GM12878 (cell line): ENCODE results near the gene CNTD1. TPM values are rescaled to one million over a fixed set of nuclear protein-coding genes. Genes with fewer than 3 reads are reported as not detected.

Source experiments
- ATAC-seq: fragments of 200-7000 bp; cut with Tn5 transposase; 3 replicates; pipeline ENCODE4 v1.9.1; 2020; ENCODE audit warnings: mild to moderate bottlenecking, moderate library complexity
- BruUV-seq: library from RNA; stranded (reverse); fragments of 400-500 nt; replicated peaks from 2 replicates; lab custom pipeline; 2021; lab: Mats Ljungman, UMichigan
- CTCF ChIA-PET: fragments of 300-600 bp; sonication (Branson Sonifier 250); formaldehyde crosslinking; extraction: SDS; loops from one replicate; lab custom pipeline; 2021; ENCODE audit warnings: inconsistent platforms; lab: Yijun Ruan, JAX
- POLR2A ChIA-PET: fragments of 350-600 bp; formaldehyde crosslinking; extraction: SDS; loops from one replicate; lab custom pipeline; 2021; ENCODE audit warnings: inconsistent platforms; lab: Charles Lee
- RAD21 ChIA-PET: fragments of 300-600 bp; sonication (Branson Sonifier 250); formaldehyde crosslinking; loops from one replicate; lab custom pipeline; 2023; ENCODE audit warnings: antibody characterized with exemption; ENCODE audit not compliant: unreplicated experiment; lab: Charles Lee
- SMC1A ChIA-PET: fragments of 300-600 bp; sonication (Branson Sonifier 250); formaldehyde crosslinking; loops from one replicate; lab custom pipeline; 2023; ENCODE audit not compliant: unreplicated experiment, uncharacterized antibody; lab: Charles Lee
- DNase-seq: peaks from one replicate; pipeline ENCODE4 v3.0.0-alpha.2; 2011; ENCODE audit warnings: low read depth, low spot score
- FAIRE-seq: peaks from 3 replicates; lab custom pipeline; 2011; peaks lifted over from hg19 to GRCh38; lab: Jason Lieb, UNC
- H2AFZ ChIP-seq: 2 replicates; pipeline ENCODE4 v1.6.0; 2011; ENCODE audit warnings: low read depth, low read length, control low read depth; ENCODE audit not compliant: control insufficient read depth
- H3K27ac ChIP-seq: 2 replicates; pipeline ENCODE4 v1.5.1; 2011; ENCODE audit warnings: control low read depth; ENCODE audit not compliant: control insufficient read depth, insufficient read depth
- H3K27me3 ChIP-seq, 2 experiments: replicated peaks in 1 of 2; 2 replicates each; pipeline versions ENCODE4 v1.6.0 to v1.6.1; 2011; ENCODE audit warnings: low read length in 1 of 2; ENCODE audit not compliant: control insufficient read depth in 2 of 2, insufficient read depth in 2 of 2
- H3K36me3 ChIP-seq, 2 experiments: 2 replicates each; pipeline ENCODE4 v1.5.1; 2011; ENCODE audit warnings: low read length in 1 of 2; ENCODE audit not compliant: control insufficient read depth in 2 of 2, insufficient read depth in 2 of 2
- H3K4me1 ChIP-seq: 2 replicates; pipeline ENCODE4 v1.6.1; 2011; ENCODE audit warnings: mild to moderate bottlenecking, low read length, moderate library complexity, mixed read lengths; ENCODE audit not compliant: control insufficient read depth, insufficient read depth
- H3K4me2 ChIP-seq: 2 replicates; pipeline ENCODE4 v1.6.0; 2011; ENCODE audit warnings: control low read depth; ENCODE audit not compliant: control insufficient read depth, insufficient read depth
- H3K4me3 ChIP-seq: fragments of 200-600 bp; sonication (generic); 2 replicates; pipeline ENCODE4 v1.5.1; 2016
- H3K79me2 ChIP-seq: 2 replicates; pipeline ENCODE4 v1.6.0; 2011; ENCODE audit warnings: low read length; ENCODE audit not compliant: control insufficient read depth, insufficient read depth
- H3K9ac ChIP-seq: 2 replicates; pipeline ENCODE4 v1.8.0; 2011; ENCODE audit warnings: low read length, control low read depth, mixed read lengths; ENCODE audit not compliant: control insufficient read depth, insufficient read depth
- H3K9me3 ChIP-seq: replicated peaks from 3 replicates; pipeline ENCODE4 v1.5.1; 2011; ENCODE audit warnings: mild to moderate bottlenecking, low read length; ENCODE audit not compliant: control insufficient read depth, insufficient read depth
- H4K20me1 ChIP-seq: 2 replicates; pipeline ENCODE4 v1.6.0; 2011; ENCODE audit not compliant: control insufficient read depth, insufficient read depth
- ASH2L ChIP-seq: fragments of 300-600, 200-600 bp; sonication (generic); IDR thresholded peaks from 2 replicates; pipeline ENCODE4 v1.6.1; 2017; ENCODE audit warnings: low read depth, mild to moderate bottlenecking, borderline replicate concordance
- CHD1 ChIP-seq: IDR thresholded peaks from 2 replicates; pipeline ENCODE4 v1.6.1; 2012; ENCODE audit warnings: low read depth, low read length, improper control_type of control experiment
- GABPA ChIP-seq: IDR thresholded peaks from 2 replicates; pipeline ENCODE4 v1.6.1; 2014; ENCODE audit warnings: antibody characterized with exemption, low read depth, mild to moderate bottlenecking, inconsistent platforms
- SIX5 ChIP-seq: IDR thresholded peaks from 2 replicates; pipeline ENCODE4 v1.6.1; 2011; ENCODE audit warnings: mild to moderate bottlenecking, low read depth, low read length, moderate library complexity; ENCODE audit not compliant: severe bottlenecking
- TAF1 ChIP-seq: IDR thresholded peaks from 2 replicates; pipeline ENCODE4 v1.6.1; 2011; ENCODE audit warnings: mild to moderate bottlenecking, low read depth, low read length, borderline replicate concordance
- TCF12 ChIP-seq: IDR thresholded peaks from 2 replicates; pipeline ENCODE4 v1.6.1; 2011; ENCODE audit warnings: low read depth, mild to moderate bottlenecking, low read length
- WGBS: methylation state at CpG from one replicate; pipeline ENCODE4 v1.1.6; 2016; ENCODE audit warnings: low lambda C conversion rate; ENCODE audit not compliant: insufficient replicate concordance, insufficient coverage; ENCODE audit errors: missing lambda C conversion rate; 5-methylcytosine and 5-hydroxymethylcytosine counted together
- in situ Hi-C: fragments of 300-500 bp; cut with MboI; formaldehyde crosslinking; loops from 9 replicates; pipeline ENCODE4 v1.14.3; 2018; ENCODE audit warnings: mixed read lengths
- intact Hi-C: fragments of 100-400 bp; cut with micrococcal nuclease; formaldehyde crosslinking; loops from one replicate; pipeline ENCODE4 v1.14.2; 2022; ENCODE audit not compliant: unreplicated experiment
- polyA plus RNA-seq, 11 experiments: library from polyadenylated mRNA; depleted of rRNA in 4 of 11; unstranded in 6 of 11; stranded (reverse) in 5 of 11; fragments of >200 nt; fragmentation: Nextera tagmentation in 4 of 11; fragmentation: Illumina TruSeq in 1 of 11; extraction: Ambion mirVana in 4 of 11; extraction: Trizol in 1 of 11; gene quantifications; 1 replicate in 1 of 11; 2 replicates in 10 of 11; pipeline versions ENCODE4 v1.2.1 to v1.2.3, GENCODE V29; 2011 to 2016; ENCODE audit warnings: inconsistent platforms in 2 of 11, missing spikeins in 2 of 11, low read depth in 1 of 11
- total RNA-seq, 4 experiments: library from RNA; depleted of rRNA in 3 of 4; stranded (reverse); fragments of >200 nt in 3 of 4; fragmentation: Illumina TruSeq in 1 of 4; extraction: Trizol in 1 of 4; gene quantifications; 2 replicates each; pipeline versions ENCODE4 v1.2.1 to v1.2.3, GENCODE V29; 2013 to 2021
- TF ChIP-seq, protein P1 (sequence below): fragments of 450-650 bp; formaldehyde crosslinking; IDR thresholded peaks from 2 replicates; pipeline ENCODE4 v1.5.0; 2022; ENCODE audit warnings: mild to moderate bottlenecking, missing genetic modification characterization
- TF ChIP-seq, protein P2 (sequence below): fragments of 450-650 bp; IDR thresholded peaks from 2 replicates; pipeline ENCODE4 v1.6.1; 2016; ENCODE audit warnings: mild to moderate bottlenecking, moderate library complexity, borderline replicate concordance
- TF ChIP-seq, protein P3 (sequence below): fragments of 450-650 bp; IDR thresholded peaks from 2 replicates; pipeline ENCODE4 v1.6.1; 2017; ENCODE audit warnings: mild to moderate bottlenecking, moderate library complexity

Gene CNTD1
- total and polyA plus RNA-seq, 10 of the 15 experiments (the other 5 are each of a cell fraction or from before 2014, with no cell fraction given), result 0.06 to 1.5 (median 1.1) TPM; not detected in 4

- WGBS, result 97% methylated on average over 18 of the region's 18 CpGs
- Histone ChIP-seq H3K79me2 (peaks cover 6% of the 10 kb centered on the region), H2AFZ (no peak overlapping the region), H3K36me3 (no peaks in the 10 kb centered on the region), H4K20me1 (no peaks in the 10 kb centered on the region), H3K27me3 (no peaks in the 10 kb centered on the region), H3K4me3 (no peak overlapping the region), H3K4me2 (no peak overlapping the region), H3K4me1 (peaks cover 10% of the 10 kb centered on the region), H3K9ac (no peak overlapping the region), H3K9me3 (no peaks in the 10 kb centered on the region), H3K27ac (no peak overlapping the region)
- intact Hi-C loops, result no loop called here
- no peak for ATAC-seq
- no peak for FAIRE-seq
- BruUV-seq, result no TSS peak
- in situ Hi-C loops, result no loop called here
- ChIA-PET SMC1A (interaction anchor here (1.5 kb wide), 2 partner anchors 36 to 218 kb away, joined by 3 to 5 read pairs; no protein-coding TSS in a partner anchor), CTCF (interaction anchor here (1.1 to 2.9 kb wide), 4 partner anchors 23 to 28 kb away, joined by 3 to 11 read pairs (median 9); partner anchors contain the start of genes BECN1 and VPS25), RAD21 (no interaction called here), POLR2A (interaction anchor here (0.6 kb wide), 1 partner anchor 39 kb away, joined by 3 read pairs; no protein-coding TSS in a partner anchor)
- DNase-seq, result no peak
- TF ChIP-seq, protein P1, sequence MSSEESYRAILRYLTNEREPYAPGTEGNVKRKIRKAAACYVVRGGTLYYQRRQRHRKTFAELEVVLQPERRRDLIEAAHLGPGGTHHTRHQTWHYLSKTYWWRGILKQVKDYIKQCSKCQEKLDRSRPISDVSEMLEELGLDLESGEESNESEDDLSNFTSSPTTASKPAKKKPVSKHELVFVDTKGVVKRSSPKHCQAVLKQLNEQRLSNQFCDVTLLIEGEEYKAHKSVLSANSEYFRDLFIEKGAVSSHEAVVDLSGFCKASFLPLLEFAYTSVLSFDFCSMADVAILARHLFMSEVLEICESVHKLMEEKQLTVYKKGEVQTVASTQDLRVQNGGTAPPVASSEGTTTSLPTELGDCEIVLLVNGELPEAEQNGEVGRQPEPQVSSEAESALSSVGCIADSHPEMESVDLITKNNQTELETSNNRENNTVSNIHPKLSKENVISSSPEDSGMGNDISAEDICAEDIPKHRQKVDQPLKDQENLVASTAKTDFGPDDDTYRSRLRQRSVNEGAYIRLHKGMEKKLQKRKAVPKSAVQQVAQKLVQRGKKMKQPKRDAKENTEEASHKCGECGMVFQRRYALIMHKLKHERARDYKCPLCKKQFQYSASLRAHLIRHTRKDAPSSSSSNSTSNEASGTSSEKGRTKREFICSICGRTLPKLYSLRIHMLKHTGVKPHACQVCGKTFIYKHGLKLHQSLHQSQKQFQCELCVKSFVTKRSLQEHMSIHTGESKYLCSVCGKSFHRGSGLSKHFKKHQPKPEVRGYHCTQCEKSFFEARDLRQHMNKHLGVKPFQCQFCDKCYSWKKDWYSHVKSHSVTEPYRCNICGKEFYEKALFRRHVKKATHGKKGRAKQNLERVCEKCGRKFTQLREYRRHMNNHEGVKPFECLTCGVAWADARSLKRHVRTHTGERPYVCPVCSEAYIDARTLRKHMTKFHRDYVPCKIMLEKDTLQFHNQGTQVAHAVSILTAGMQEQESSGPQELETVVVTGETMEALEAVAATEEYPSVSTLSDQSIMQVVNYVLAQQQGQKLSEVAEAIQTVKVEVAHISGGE, result no peak
- TF ChIP-seq TAF1 (no peak), GABPA (no peak), TCF12 (no peak), ASH2L (no peak), SIX5 (no peak), CHD1 (no peak)
- TF ChIP-seq, protein P2, sequence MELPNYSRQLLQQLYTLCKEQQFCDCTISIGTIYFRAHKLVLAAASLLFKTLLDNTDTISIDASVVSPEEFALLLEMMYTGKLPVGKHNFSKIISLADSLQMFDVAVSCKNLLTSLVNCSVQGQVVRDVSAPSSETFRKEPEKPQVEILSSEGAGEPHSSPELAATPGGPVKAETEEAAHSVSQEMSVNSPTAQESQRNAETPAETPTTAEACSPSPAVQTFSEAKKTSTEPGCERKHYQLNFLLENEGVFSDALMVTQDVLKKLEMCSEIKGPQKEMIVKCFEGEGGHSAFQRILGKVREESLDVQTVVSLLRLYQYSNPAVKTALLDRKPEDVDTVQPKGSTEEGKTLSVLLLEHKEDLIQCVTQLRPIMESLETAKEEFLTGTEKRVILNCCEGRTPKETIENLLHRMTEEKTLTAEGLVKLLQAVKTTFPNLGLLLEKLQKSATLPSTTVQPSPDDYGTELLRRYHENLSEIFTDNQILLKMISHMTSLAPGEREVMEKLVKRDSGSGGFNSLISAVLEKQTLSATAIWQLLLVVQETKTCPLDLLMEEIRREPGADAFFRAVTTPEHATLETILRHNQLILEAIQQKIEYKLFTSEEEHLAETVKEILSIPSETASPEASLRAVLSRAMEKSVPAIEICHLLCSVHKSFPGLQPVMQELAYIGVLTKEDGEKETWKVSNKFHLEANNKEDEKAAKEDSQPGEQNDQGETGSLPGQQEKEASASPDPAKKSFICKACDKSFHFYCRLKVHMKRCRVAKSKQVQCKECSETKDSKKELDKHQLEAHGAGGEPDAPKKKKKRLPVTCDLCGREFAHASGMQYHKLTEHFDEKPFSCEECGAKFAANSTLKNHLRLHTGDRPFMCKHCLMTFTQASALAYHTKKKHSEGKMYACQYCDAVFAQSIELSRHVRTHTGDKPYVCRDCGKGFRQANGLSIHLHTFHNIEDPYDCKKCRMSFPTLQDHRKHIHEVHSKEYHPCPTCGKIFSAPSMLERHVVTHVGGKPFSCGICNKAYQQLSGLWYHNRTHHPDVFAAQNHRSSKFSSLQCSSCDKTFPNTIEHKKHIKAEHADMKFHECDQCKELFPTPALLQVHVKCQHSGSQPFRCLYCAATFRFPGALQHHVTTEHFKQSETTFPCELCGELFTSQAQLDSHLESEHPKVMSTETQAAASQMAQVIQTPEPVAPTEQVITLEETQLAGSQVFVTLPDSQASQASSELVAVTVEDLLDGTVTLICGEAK, result no peak
- TF ChIP-seq, protein P3, sequence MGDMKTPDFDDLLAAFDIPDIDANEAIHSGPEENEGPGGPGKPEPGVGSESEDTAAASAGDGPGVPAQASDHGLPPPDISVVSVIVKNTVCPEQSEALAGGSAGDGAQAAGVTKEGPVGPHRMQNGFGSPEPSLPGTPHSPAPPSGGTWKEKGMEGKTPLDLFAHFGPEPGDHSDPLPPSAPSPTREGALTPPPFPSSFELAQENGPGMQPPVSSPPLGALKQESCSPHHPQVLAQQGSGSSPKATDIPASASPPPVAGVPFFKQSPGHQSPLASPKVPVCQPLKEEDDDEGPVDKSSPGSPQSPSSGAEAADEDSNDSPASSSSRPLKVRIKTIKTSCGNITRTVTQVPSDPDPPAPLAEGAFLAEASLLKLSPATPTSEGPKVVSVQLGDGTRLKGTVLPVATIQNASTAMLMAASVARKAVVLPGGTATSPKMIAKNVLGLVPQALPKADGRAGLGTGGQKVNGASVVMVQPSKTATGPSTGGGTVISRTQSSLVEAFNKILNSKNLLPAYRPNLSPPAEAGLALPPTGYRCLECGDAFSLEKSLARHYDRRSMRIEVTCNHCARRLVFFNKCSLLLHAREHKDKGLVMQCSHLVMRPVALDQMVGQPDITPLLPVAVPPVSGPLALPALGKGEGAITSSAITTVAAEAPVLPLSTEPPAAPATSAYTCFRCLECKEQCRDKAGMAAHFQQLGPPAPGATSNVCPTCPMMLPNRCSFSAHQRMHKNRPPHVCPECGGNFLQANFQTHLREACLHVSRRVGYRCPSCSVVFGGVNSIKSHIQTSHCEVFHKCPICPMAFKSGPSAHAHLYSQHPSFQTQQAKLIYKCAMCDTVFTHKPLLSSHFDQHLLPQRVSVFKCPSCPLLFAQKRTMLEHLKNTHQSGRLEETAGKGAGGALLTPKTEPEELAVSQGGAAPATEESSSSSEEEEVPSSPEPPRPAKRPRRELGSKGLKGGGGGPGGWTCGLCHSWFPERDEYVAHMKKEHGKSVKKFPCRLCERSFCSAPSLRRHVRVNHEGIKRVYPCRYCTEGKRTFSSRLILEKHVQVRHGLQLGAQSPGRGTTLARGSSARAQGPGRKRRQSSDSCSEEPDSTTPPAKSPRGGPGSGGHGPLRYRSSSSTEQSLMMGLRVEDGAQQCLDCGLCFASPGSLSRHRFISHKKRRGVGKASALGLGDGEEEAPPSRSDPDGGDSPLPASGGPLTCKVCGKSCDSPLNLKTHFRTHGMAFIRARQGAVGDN, result no peak
These were observed 2.4 kb upstream of the CNTD1 start for GRCh38 chr17:42796066-42796758.
